HepG2 (cell line): ENCODE measurements around the gene RNASE4. TPM values are rescaled to one million over a fixed set of nuclear protein-coding genes. Genes with fewer than 3 reads are reported as not detected.

Experiments
- ATF3 ChIP-seq: sonication (generic); formaldehyde crosslinking; IDR thresholded peaks from 2 replicates; pipeline ENCODE4 v1.4.0; 2020; ENCODE audit warnings: missing genetic modification reagents
- CBX1 ChIP-seq: IDR thresholded peaks from one replicate; pipeline ENCODE4 v1.6.1; 2016; ENCODE audit warnings: antibody characterized with exemption, low read depth
- CENPBD1 ChIP-seq: sonication (generic); formaldehyde crosslinking; IDR thresholded peaks from 2 replicates; pipeline ENCODE4 v1.8.0; 2022; ENCODE audit warnings: missing genetic modification reagents, low read depth, mild to moderate bottlenecking, borderline replicate concordance
- FOXP1 ChIP-seq, 2 experiments: fragments of 450-650 bp in 1 of 2; IDR thresholded peaks; 2 replicates each; pipeline ENCODE4 v1.6.1; 2017 to 2018; ENCODE audit warnings: antibody characterized with exemption in 1 of 2
- KDM4B ChIP-seq: sonication (generic); formaldehyde crosslinking; IDR thresholded peaks from 2 replicates; pipeline ENCODE4 v1.4.0; 2020; ENCODE audit warnings: missing genetic modification reagents
- POGK ChIP-seq: sonication (generic); formaldehyde crosslinking; conservative IDR thresholded peaks from 2 replicates; pipeline ENCODE4 v1.8.0; 2022; ENCODE audit warnings: mild to moderate bottlenecking, moderate library complexity, missing genetic modification reagents
- POGZ ChIP-seq: sonication (generic); formaldehyde crosslinking; IDR thresholded peaks from 2 replicates; pipeline ENCODE4 v1.4.0; 2020; ENCODE audit warnings: mild to moderate bottlenecking, missing genetic modification reagents
- RFXANK ChIP-seq: IDR thresholded peaks from 2 replicates; pipeline ENCODE4 v1.6.1; 2016
- ZBTB37 ChIP-seq: sonication (generic); formaldehyde crosslinking; IDR thresholded peaks from 2 replicates; pipeline ENCODE4 v1.4.0; 2020; ENCODE audit warnings: mild to moderate bottlenecking, missing genetic modification reagents
- ZNF136 ChIP-seq: sonication (generic); formaldehyde crosslinking; IDR thresholded peaks from 2 replicates; pipeline ENCODE4 v1.8.1; 2022; ENCODE audit warnings: low read depth, mild to moderate bottlenecking, moderate library complexity, missing genetic modification reagents
- ZNF460 ChIP-seq: sonication (generic); formaldehyde crosslinking; IDR thresholded peaks from 2 replicates; pipeline ENCODE4 v1.5.1; 2020; ENCODE audit warnings: missing genetic modification reagents, mild to moderate bottlenecking, borderline replicate concordance
- ZNF607 ChIP-seq: sonication (generic); formaldehyde crosslinking; IDR thresholded peaks from 2 replicates; pipeline ENCODE4 v1.5.1; 2020; ENCODE audit warnings: missing genetic modification reagents, mild to moderate bottlenecking, borderline replicate concordance
- polyA plus RNA-seq, 8 experiments: library from polyadenylated mRNA; depleted of rRNA in 3 of 8; stranded (reverse) in 7 of 8; unstranded in 1 of 8; fragments of >200 nt; fragmentation: Illumina TruSeq in 4 of 8; extraction: Trizol in 4 of 8; gene quantifications; 2 replicates each; pipeline versions ENCODE4 v1.2.1 to v1.2.3, GENCODE V29; 2011 to 2016; ENCODE audit warnings: low read depth in 4 of 8, missing spikeins in 1 of 8, mixed read lengths in 1 of 8; ENCODE audit not compliant: insufficient read depth in 1 of 8
- total RNA-seq, 5 experiments: library from RNA; depleted of rRNA; stranded (reverse); fragments of >200 nt; fragmentation: Illumina TruSeq; extraction: Trizol; gene quantifications; 2 replicates each; pipeline ENCODE4 v1.2.3, GENCODE V29; 2016; ENCODE audit warnings: low read depth in 1 of 5
- TF ChIP-seq, protein P1 (sequence below): IDR thresholded peaks from 2 replicates; pipeline ENCODE4 v1.6.1; 2012; ENCODE audit warnings: low read length, improper control_type of control experiment
- TF ChIP-seq, protein P2 (sequence below): sonication (generic); formaldehyde crosslinking; IDR thresholded peaks from 2 replicates; pipeline ENCODE4 v1.5.0; 2020; ENCODE audit warnings: mild to moderate bottlenecking, missing genetic modification reagents
- TF ChIP-seq, protein P3 (sequence below): sonication (generic); formaldehyde crosslinking; conservative IDR thresholded peaks from 2 replicates; pipeline ENCODE4 v1.4.0; 2020; ENCODE audit warnings: missing genetic modification reagents

RNASE4 gene
- total and polyA plus RNA-seq, 2 of the 13 experiments (the other 11 are each of a cell fraction or from before 2014, with no cell fraction given): 109 to 983 TPM

- TF ChIP-seq POGK (CRISPR knock-in tag) (no peak), ZNF460 (CRISPR knock-in tag) (no peak), POGZ (CRISPR knock-in tag) (peak; percentile 64), RFXANK (CRISPR knock-in tag) (no peak), ZNF607 (CRISPR knock-in tag) (no peak; the same call in 1 of the 2 replicates), ZNF136 (CRISPR knock-in tag) (no peak), FOXP1 (IDR thresholded peaks at IDR 0.05) (no peak), FOXP1 (CRISPR knock-in tag; IDR thresholded peaks at IDR 0.05) (no peak; the same call in 1 of the 2 replicates), ZBTB37 (CRISPR knock-in tag) (0 out of 2 replicates have a peak, but pooled peaks have one; percentile 20), KDM4B (CRISPR knock-in tag) (no peak), CBX1 (no peak), ATF3 (CRISPR knock-in tag) (peak; percentile 15; the same call in 1 of the 2 replicates), CENPBD1 (CRISPR knock-in tag) (no peak; the same call in 1 of the 2 replicates)
- TF ChIP-seq, protein P1, sequence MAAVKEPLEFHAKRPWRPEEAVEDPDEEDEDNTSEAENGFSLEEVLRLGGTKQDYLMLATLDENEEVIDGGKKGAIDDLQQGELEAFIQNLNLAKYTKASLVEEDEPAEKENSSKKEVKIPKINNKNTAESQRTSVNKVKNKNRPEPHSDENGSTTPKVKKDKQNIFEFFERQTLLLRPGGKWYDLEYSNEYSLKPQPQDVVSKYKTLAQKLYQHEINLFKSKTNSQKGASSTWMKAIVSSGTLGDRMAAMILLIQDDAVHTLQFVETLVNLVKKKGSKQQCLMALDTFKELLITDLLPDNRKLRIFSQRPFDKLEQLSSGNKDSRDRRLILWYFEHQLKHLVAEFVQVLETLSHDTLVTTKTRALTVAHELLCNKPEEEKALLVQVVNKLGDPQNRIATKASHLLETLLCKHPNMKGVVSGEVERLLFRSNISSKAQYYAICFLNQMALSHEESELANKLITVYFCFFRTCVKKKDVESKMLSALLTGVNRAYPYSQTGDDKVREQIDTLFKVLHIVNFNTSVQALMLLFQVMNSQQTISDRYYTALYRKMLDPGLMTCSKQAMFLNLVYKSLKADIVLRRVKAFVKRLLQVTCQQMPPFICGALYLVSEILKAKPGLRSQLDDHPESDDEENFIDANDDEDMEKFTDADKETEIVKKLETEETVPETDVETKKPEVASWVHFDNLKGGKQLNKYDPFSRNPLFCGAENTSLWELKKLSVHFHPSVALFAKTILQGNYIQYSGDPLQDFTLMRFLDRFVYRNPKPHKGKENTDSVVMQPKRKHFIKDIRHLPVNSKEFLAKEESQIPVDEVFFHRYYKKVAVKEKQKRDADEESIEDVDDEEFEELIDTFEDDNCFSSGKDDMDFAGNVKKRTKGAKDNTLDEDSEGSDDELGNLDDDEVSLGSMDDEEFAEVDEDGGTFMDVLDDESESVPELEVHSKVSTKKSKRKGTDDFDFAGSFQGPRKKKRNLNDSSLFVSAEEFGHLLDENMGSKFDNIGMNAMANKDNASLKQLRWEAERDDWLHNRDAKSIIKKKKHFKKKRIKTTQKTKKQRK: no peak
- TF ChIP-seq, protein P2, sequence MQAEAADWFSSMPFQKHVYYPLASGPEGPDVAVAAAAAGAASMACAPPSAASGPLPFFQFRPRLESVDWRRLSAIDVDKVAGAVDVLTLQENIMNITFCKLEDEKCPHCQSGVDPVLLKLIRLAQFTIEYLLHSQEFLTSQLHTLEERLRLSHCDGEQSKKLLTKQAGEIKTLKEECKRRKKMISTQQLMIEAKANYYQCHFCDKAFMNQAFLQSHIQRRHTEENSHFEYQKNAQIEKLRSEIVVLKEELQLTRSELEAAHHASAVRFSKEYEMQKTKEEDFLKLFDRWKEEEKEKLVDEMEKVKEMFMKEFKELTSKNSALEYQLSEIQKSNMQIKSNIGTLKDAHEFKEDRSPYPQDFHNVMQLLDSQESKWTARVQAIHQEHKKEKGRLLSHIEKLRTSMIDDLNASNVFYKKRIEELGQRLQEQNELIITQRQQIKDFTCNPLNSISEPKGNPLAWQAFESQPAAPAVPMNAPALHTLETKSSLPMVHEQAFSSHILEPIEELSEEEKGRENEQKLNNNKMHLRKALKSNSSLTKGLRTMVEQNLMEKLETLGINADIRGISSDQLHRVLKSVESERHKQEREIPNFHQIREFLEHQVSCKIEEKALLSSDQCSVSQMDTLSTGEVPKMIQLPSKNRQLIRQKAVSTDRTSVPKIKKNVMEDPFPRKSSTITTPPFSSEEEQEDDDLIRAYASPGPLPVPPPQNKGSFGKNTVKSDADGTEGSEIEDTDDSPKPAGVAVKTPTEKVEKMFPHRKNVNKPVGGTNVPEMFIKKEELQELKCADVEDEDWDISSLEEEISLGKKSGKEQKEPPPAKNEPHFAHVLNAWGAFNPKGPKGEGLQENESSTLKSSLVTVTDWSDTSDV (CRISPR knock-in tag): peak; percentile 39; the same call in 1 of the 2 replicates
- TF ChIP-seq, protein P3, sequence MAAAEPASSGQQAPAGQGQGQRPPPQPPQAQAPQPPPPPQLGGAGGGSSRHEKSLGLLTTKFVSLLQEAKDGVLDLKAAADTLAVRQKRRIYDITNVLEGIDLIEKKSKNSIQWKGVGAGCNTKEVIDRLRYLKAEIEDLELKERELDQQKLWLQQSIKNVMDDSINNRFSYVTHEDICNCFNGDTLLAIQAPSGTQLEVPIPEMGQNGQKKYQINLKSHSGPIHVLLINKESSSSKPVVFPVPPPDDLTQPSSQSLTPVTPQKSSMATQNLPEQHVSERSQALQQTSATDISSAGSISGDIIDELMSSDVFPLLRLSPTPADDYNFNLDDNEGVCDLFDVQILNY: no peak
Observed at GRCh38 chr14:20681348-20682126, 2.8 kb upstream of the RNASE4 start (continued).
